HCT116 (cell line): Measurements from ENCODE around the gene GNAI2. TPM values are rescaled to one million over a fixed set of nuclear protein-coding genes. Genes with fewer than 3 reads are reported as not detected.

Experiments used
- ATAC-seq: fragments of 200-7000 bp; cut with Tn5 transposase; 2 replicates; pipeline ENCODE4 v1.9.1; 2020; ENCODE audit warnings: mild to moderate bottlenecking, moderate library complexity
- BruUV-seq: library from RNA; stranded (reverse); fragments of 400-500 nt; replicated peaks from 2 replicates; lab custom pipeline; 2021; lab: Mats Ljungman, UMichigan
- CTCF ChIA-PET: fragments of 300-600 bp; sonication (Branson Sonifier 250); formaldehyde crosslinking; loops from one replicate; lab custom pipeline; 2021; ENCODE audit warnings: antibody characterized with exemption; lab: Charles Lee
- POLR2A ChIA-PET: fragments of 300-600, 350-600 bp; sonication (Branson Sonifier 250); formaldehyde crosslinking; loops from one replicate; lab custom pipeline; 2021; ENCODE audit warnings: antibody characterized with exemption; lab: Charles Lee
- RAD21 ChIA-PET, 2 experiments: fragments of 300-600 bp; sonication (Branson Sonifier 250); formaldehyde crosslinking; loops; one replicate each; lab custom pipeline; 2023; ENCODE audit warnings: low total read pairs in 2 of 2; ENCODE audit not compliant: uncharacterized antibody in 2 of 2, unreplicated experiment in 2 of 2, low non-redundant PET in 1 of 2; lab: Charles Lee
- DNase-seq: peaks from one replicate; pipeline ENCODE4 v3.0.0-alpha.2; 2010; ENCODE audit warnings: low read depth, low spot score
- H2AFZ ChIP-seq: fragments of 200-600 bp; shearing (Covaris generic), sonication (generic); 2 replicates; pipeline ENCODE4 v1.6.1; 2017; ENCODE audit warnings: low read depth, mixed run types, mixed read lengths, antibody characterized with exemption, low read length; ENCODE audit not compliant: poor library complexity, severe bottlenecking
- H3K27ac ChIP-seq: 2 replicates; pipeline ENCODE4 v1.5.1; 2012; ENCODE audit warnings: low read depth, low read length
- H3K27me3 ChIP-seq: fragments of 200-600 bp; sonication (generic); 2 replicates; pipeline ENCODE4 v1.6.1; 2016; ENCODE audit warnings: mixed run types, low read length, mixed read lengths; ENCODE audit not compliant: insufficient read depth
- H3K36me3 ChIP-seq, 2 experiments: fragments of 200-500 bp in 1 of 2; fragments of 200-600 bp in 1 of 2; sonication (Bioruptor generic) in 1 of 2; sonication (generic) in 1 of 2; 2 replicates each; pipeline versions ENCODE4 v1.5.1 to v1.6.1; 2014 to 2016; ENCODE audit warnings: low read length in 2 of 2, inconsistent platforms in 1 of 2, mixed read lengths in 1 of 2, mixed run types in 1 of 2; ENCODE audit not compliant: insufficient read depth in 2 of 2, control insufficient read depth in 1 of 2
- H3K4me1 ChIP-seq, 2 experiments: fragments of 200-600 bp in 1 of 2; sonication (generic) in 1 of 2; 2 replicates each; pipeline versions ENCODE4 v1.5.1 to v1.6.1; 2012 to 2017; ENCODE audit warnings: low read length in 2 of 2, inconsistent platforms in 1 of 2, mild to moderate bottlenecking in 1 of 2, mixed read lengths in 1 of 2, mixed run types in 1 of 2, moderate library complexity in 1 of 2; ENCODE audit not compliant: insufficient read depth in 2 of 2, control insufficient read depth in 1 of 2
- H3K4me2 ChIP-seq: fragments of 200-600 bp; sonication (generic); 2 replicates; pipeline ENCODE4 v1.6.1; 2017; ENCODE audit warnings: mixed run types, low read length, mixed read lengths
- H3K4me3 ChIP-seq, 2 experiments: fragments of 200-600 bp in 1 of 2; sonication (generic) in 1 of 2; replicated peaks in 1 of 2; 2 replicates each; pipeline ENCODE4 v1.5.1; 2011 to 2016; ENCODE audit warnings: low read length in 2 of 2, control low read depth in 1 of 2, low read depth in 1 of 2, mild to moderate bottlenecking in 1 of 2, mixed read lengths in 1 of 2, mixed run types in 1 of 2
- H3K79me2 ChIP-seq: fragments of 200-600 bp; sonication (generic); 2 replicates; pipeline ENCODE4 v1.6.1; 2017; ENCODE audit warnings: mild to moderate bottlenecking, mixed run types, low read length, moderate library complexity, mixed read lengths; ENCODE audit not compliant: insufficient read depth
- H3K9ac ChIP-seq: fragments of 200-600 bp; sonication (generic); 2 replicates; pipeline ENCODE4 v1.6.1; 2016; ENCODE audit warnings: low read length, mixed read lengths
- H3K9me2 ChIP-seq: fragments of 200-600 bp; sonication (generic), shearing (Covaris generic); 2 replicates; pipeline ENCODE4 v1.6.1; 2017; ENCODE audit warnings: mixed run types, mild to moderate bottlenecking, moderate library complexity; ENCODE audit not compliant: insufficient read depth
- H3K9me3 ChIP-seq, 2 experiments: fragments of 200-500 bp in 1 of 2; fragments of 200-600 bp in 1 of 2; sonication (Bioruptor generic) in 1 of 2; sonication (generic) in 1 of 2; 2 replicates each; pipeline ENCODE4 v1.6.1; 2014 to 2017; ENCODE audit warnings: low read length in 2 of 2, mixed read lengths in 2 of 2, inconsistent platforms in 1 of 2, low read depth in 1 of 2, mild to moderate bottlenecking in 1 of 2, mixed run types in 1 of 2, moderate library complexity in 1 of 2; ENCODE audit not compliant: control insufficient read depth in 1 of 2, insufficient read depth in 1 of 2
- H4K20me1 ChIP-seq: fragments of 200-600 bp; sonication (generic), shearing (Covaris generic); 2 replicates; pipeline ENCODE4 v1.6.1; 2017; ENCODE audit warnings: mixed run types, mild to moderate bottlenecking, moderate library complexity; ENCODE audit not compliant: insufficient read depth
- ATF3 ChIP-seq: IDR thresholded peaks from 2 replicates; pipeline ENCODE4 v1.6.1; 2012
- CBX3 ChIP-seq: IDR thresholded peaks from 2 replicates; pipeline ENCODE4 v1.6.1; 2012; ENCODE audit warnings: low read depth
- CTCF ChIP-seq, 3 experiments: fragments of 200-600 bp in 1 of 3; sonication (generic) in 1 of 3; IDR thresholded peaks in 2 of 3; conservative IDR thresholded peaks in 1 of 3; 2 replicates each; pipeline ENCODE4 v1.5.1; 2012 to 2017; ENCODE audit warnings: low read depth in 2 of 3, low read length in 2 of 3, antibody characterized with exemption in 1 of 3, borderline replicate concordance in 1 of 3, control low read depth in 1 of 3, mild to moderate bottlenecking in 1 of 3, mixed read lengths in 1 of 3, mixed run types in 1 of 3, moderate library complexity in 1 of 3; ENCODE audit not compliant: insufficient read depth in 1 of 3
- EGR1 ChIP-seq: IDR thresholded peaks from 2 replicates; pipeline ENCODE4 v1.6.1; 2012; ENCODE audit warnings: low read depth
- EZH2 ChIP-seq: fragments of 200-600 bp; sonication (generic); IDR thresholded peaks from 2 replicates; pipeline ENCODE4 v1.6.1; 2017; ENCODE audit warnings: antibody characterized with exemption, mixed run types
- EZH2phosphoT487 ChIP-seq: fragments of 200-600 bp; IDR thresholded peaks from 2 replicates; pipeline ENCODE4 v1.6.1; 2018; ENCODE audit warnings: antibody characterized with exemption, borderline replicate concordance
- JUND ChIP-seq: IDR thresholded peaks from 2 replicates; pipeline ENCODE4 v1.6.1; 2012
- POLR2A ChIP-seq: IDR thresholded peaks from 2 replicates; pipeline ENCODE4 v1.7.0; 2011; ENCODE audit warnings: borderline replicate concordance; ENCODE audit not compliant: insufficient read depth, insufficient read length; ENCODE audit errors: extremely low read depth
- RAD21 ChIP-seq: IDR thresholded peaks from 2 replicates; pipeline ENCODE4 v1.6.1; 2012; ENCODE audit warnings: low read depth, mild to moderate bottlenecking
- SIN3A ChIP-seq: IDR thresholded peaks from 2 replicates; pipeline ENCODE4 v1.6.1; 2012; ENCODE audit warnings: low read depth
- SP1 ChIP-seq: IDR thresholded peaks from 2 replicates; pipeline ENCODE4 v1.6.1; 2012; ENCODE audit warnings: low read depth
- TCF7L2 ChIP-seq: IDR thresholded peaks from 2 replicates; pipeline ENCODE4 v1.7.0; 2011; ENCODE audit warnings: borderline replicate concordance, inconsistent platforms; ENCODE audit not compliant: insufficient read depth, insufficient read length; ENCODE audit errors: extremely low read depth
- ZBTB33 ChIP-seq: IDR thresholded peaks from 2 replicates; pipeline ENCODE4 v1.6.1; 2011; ENCODE audit warnings: mild to moderate bottlenecking, low read length, moderate library complexity; ENCODE audit not compliant: insufficient replicate concordance; ENCODE audit errors: extremely low read depth
- ZFX ChIP-seq: fragments of 450-650 bp; IDR thresholded peaks from 2 replicates; pipeline ENCODE4 v1.6.1; 2017
- ZNF274 ChIP-seq: fragments of 200-500 bp; sonication (Bioruptor generic); IDR thresholded peaks from 2 replicates; pipeline ENCODE4 v1.6.1; 2014; ENCODE audit warnings: mild to moderate bottlenecking, low read depth, low read length, inconsistent platforms
- intact Hi-C: fragments of 100-400 bp; cut with micrococcal nuclease; formaldehyde crosslinking; loops from 2 replicates; pipeline ENCODE4 v1.10.0; 2022
- total RNA-seq: library from RNA; stranded (reverse); gene quantifications from one replicate; pipeline ENCODE4 v1.2.1, GENCODE V29; 2021; ENCODE audit not compliant: unreplicated experiment

GNAI2 gene
- total RNA-seq, 1 experiment from 2014 or later: 170 TPM

GRCh38 chr3:50297384-50297775 is 61.4 kb downstream of the GNAI2 start:
- Histone ChIP-seq H3K9me3 (no peaks in the 10 kb centered on the region), H3K9me2 (no peaks in the 10 kb centered on the region), H3K27me3 (no peaks in the 10 kb centered on the region), H3K27ac (no peak overlapping the region; the same call in 1 of the 2 replicates), H4K20me1 (no peaks in the 10 kb centered on the region), H2AFZ (no peak overlapping the region), H3K4me1 (peaks cover 14 to 40% of the 10 kb centered on the region in 2 experiments), H3K36me3 (no peaks in the 10 kb centered on the region), H3K9ac (no peak overlapping the region), H3K4me2 (peak overlapping the region; percentile 97; the same call in 1 of the 2 replicates), H3K79me2 (peaks cover 3% of the 10 kb centered on the region; the same call in 1 of the 2 replicates), H3K4me3 (no peak overlapping the region)
- intact Hi-C loops: no loop called here
- no peak for TF ChIP-seq EZH2
- no peak for TF ChIP-seq ZBTB33
- TF ChIP-seq SIN3A: no peak
- no peak for TF ChIP-seq SP1
- TF ChIP-seq CBX3: no peak
- no peak for TF ChIP-seq POLR2A
- TF ChIP-seq TCF7L2: no peak
- TF ChIP-seq ZNF274: no peak
- TF ChIP-seq ATF3: no peak
- TF ChIP-seq JUND: no peak
- TF ChIP-seq RAD21: no peak
- no peak for TF ChIP-seq ZFX
- TF ChIP-seq EGR1: no peak
- no peak for TF ChIP-seq EZH2phosphoT487
- TF ChIP-seq CTCF (IDR thresholded peaks at IDR 0.05 in 2 of 3, conservative IDR thresholded peaks at IDR 0.05 in 1 of 3; ENCODE audit: borderline replicate concordance in 1 of 3, insufficient read depth in 1 of 3, low read depth in 2 of 3, low read length in 2 of 3): no peak
- BruUV-seq: no TSS peak
- POLR2A ChIA-PET: interaction anchor here (1.2 kb wide), 1 partner anchor 62 kb away, joined by 3 read pairs; the partner anchor contains the start of gene GNAI2
- RAD21 ChIA-PET: no interaction called here
- no peak for ATAC-seq
- CTCF ChIA-PET: no interaction called here
- DNase-seq: no peak
